AG04449 (cell line): ENCODE measurements around the gene ANKS1B.

ENCODE experiments used
- CTCF ChIA-PET: fragments of 350-600 bp; formaldehyde crosslinking; extraction: SDS; loops from one replicate; lab custom pipeline; 2021; ENCODE audit warnings: antibody characterized with exemption; lab: Yijun Ruan, JAX
- POLR2A ChIA-PET: fragments of 400-600, 350-600 bp; formaldehyde crosslinking; extraction: SDS; loops from one replicate; lab custom pipeline; 2020; ENCODE audit warnings: antibody characterized with exemption, inconsistent platforms; lab: Yijun Ruan, JAX
- DNase-seq: peaks from one replicate; pipeline ENCODE4 v3.0.0-alpha.2; 2010; ENCODE audit warnings: low read depth, low spot score
- H3K4me3 ChIP-seq: 2 replicates; pipeline ENCODE4 v1.5.1; 2011; ENCODE audit warnings: low read depth, mild to moderate bottlenecking, control low read depth, low read length
- TF ChIP-seq, protein P1 (sequence below): IDR thresholded peaks from one replicate; pipeline ENCODE4 v1.5.1; 2011; ENCODE audit warnings: mild to moderate bottlenecking, moderate library complexity, low read length, control low read depth, inconsistent platforms; ENCODE audit not compliant: insufficient read depth; ENCODE audit errors: missing control alignments

Gene ANKS1B

DNA sequence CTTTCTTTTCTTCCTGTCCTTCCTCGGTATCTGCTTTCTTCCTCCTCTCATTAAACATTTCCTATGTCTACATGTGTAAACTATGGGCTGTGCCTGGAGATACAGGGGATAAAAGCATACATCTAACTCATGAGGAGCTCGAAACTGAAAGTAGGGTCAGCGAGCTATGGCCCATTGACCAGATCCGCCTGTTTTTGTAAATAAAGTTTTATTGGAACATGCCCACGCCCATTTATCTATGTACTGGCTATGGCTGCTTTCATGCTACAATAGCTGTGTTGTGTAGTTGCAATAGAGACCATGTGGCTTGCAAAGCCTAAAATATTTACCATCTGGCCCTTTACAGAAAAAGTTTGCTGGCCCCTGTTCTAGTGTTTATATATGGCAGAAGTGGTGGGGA is 838.0 kb downstream of the ANKS1B start:
- TF ChIP-seq, protein P1, sequence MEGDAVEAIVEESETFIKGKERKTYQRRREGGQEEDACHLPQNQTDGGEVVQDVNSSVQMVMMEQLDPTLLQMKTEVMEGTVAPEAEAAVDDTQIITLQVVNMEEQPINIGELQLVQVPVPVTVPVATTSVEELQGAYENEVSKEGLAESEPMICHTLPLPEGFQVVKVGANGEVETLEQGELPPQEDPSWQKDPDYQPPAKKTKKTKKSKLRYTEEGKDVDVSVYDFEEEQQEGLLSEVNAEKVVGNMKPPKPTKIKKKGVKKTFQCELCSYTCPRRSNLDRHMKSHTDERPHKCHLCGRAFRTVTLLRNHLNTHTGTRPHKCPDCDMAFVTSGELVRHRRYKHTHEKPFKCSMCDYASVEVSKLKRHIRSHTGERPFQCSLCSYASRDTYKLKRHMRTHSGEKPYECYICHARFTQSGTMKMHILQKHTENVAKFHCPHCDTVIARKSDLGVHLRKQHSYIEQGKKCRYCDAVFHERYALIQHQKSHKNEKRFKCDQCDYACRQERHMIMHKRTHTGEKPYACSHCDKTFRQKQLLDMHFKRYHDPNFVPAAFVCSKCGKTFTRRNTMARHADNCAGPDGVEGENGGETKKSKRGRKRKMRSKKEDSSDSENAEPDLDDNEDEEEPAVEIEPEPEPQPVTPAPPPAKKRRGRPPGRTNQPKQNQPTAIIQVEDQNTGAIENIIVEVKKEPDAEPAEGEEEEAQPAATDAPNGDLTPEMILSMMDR: no peak
- no peak overlapping the region for H3K4me3 ChIP-seq
- no peak for DNase-seq
- ChIA-PET POLR2A (no interaction called here), CTCF (no interaction called here)

DNA sequence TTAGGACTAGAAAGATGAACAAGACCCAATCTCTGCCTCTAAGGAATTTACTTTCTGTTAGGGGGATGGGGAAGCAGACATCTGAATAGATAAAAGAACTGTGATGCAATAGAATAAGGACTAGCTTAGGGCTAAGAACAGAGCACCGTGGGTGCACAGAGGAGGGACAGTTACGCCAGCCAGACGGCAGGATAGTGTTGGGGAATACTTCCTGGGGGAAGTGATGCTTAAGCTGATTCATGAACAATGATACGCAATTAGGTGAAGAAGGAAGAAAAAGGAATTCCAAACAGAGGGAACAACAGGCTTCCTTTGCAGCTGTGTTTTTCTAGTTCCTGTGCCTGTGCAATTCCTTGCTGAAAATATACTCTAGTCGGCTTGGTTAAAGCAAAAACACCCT is 838.6 kb downstream of the ANKS1B start:
- ChIA-PET CTCF (no interaction called here), POLR2A (no interaction called here)
- DNase-seq: no peak
- H3K4me3 ChIP-seq: no peak overlapping the region
- TF ChIP-seq, protein P1: no peak

DNA sequence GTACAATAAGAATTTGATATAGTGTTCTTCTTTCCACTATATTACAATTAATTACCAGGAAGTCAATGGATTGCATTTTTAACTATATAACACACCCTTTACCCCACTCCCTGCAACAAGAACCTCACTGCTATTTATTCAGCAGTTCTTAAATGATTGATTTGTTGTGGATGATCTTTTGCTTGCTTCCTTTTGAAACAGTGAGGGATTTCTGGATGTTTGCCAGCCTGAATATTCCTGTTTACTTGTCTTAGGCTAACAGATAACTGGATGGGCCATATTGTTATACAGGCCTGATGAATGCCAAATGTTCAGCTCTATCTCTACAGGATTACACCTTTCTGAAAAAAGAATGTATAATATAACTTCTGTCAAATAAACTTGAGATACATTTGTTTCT is 842.1 kb downstream of the ANKS1B start:
- CTCF ChIA-PET: no interaction called here
- no peak for DNase-seq
- TF ChIP-seq, protein P1: no peak
- H3K4me3 ChIP-seq: no peak overlapping the region
- POLR2A ChIA-PET: no interaction called here

- DNase-seq: no peak
- H3K4me3 ChIP-seq: no peak overlapping the region
- ChIA-PET CTCF (no interaction called here), POLR2A (no interaction called here)
- TF ChIP-seq, protein P1: no peak
These were observed 844.6 kb downstream of the ANKS1B start for GRCh38 chr12:99140017-99140720.

GRCh38 chr12:99138393-99138792 is 846.3 kb downstream of the ANKS1B start:
- no peak for DNase-seq
- CTCF ChIA-PET: no interaction called here
- POLR2A ChIA-PET: no interaction called here
- no peak overlapping the region for H3K4me3 ChIP-seq
- TF ChIP-seq, protein P1: no peak

DNA sequence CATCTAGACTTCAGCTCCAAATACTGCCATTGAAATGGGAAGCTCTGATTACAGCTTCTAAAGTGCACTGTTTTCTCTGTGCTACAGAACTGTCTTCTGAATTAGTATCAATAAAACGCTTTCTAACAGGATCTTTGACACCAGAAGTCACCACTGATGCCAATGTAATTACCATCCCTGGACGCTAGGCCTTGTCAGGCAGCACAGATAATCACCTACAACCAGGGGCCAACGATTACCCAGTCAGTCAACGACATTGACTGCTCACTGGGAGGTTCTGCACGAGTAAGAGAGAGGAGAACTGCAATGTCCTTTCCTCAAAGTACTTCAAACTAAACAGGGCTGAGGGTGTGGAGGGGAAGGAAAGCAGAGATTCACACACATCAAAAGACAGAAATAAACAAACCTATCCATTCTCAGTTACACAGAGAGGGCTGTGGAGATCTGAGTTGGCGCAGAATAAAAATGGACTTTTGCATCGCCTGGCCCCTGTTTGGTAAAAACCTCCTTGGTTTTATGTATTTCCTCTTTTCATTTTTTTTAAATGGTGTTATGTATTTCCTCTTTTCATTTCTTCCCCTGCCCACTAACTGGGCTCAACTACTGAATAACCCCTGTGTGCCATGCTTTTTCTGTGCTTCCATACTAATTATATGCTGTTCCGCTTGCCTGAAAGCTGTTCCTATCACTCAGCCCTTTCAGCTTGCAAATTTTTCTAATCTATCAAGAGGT is 847.4 kb downstream of the ANKS1B start:
- ChIA-PET POLR2A (no interaction called here), CTCF (no interaction called here)
- no peak for DNase-seq
- H3K4me3 ChIP-seq: no peak overlapping the region
- TF ChIP-seq, protein P1: no peak
